Heart right ventricle (tissue), 16 donors: ENCODE data around the gene PRDM4. TPM values are rescaled to one million over a fixed set of nuclear protein-coding genes. Genes with fewer than 3 reads are reported as not detected.

Experiments used
- ATAC-seq, 8 donors: fragments of 200-7000 bp; cut with Tn5 transposase; one replicate each; pipeline ENCODE4 v1.9.1; 2020; ENCODE audit warnings: mild to moderate bottlenecking in 8 of 8, moderate library complexity in 8 of 8, moderate number of reproducible peaks in 1 of 8
- DNase-seq, 2 donors: peaks; one replicate each; pipeline ENCODE4 v3.0.0-alpha.2; 2020
- H3K27ac ChIP-seq, 10 donors: fragments of 200-600 bp; sonication (generic) in 2 of 10; one replicate each; pipeline versions ENCODE4 v1.5.0 to v1.8.0; 2020 to 2022; ENCODE audit warnings: mild to moderate bottlenecking in 3 of 10
- H3K27me3 ChIP-seq, 7 donors: fragments of 200-600 bp; one replicate each; pipeline ENCODE4 v1.8.0; 2021 to 2022; ENCODE audit warnings: mild to moderate bottlenecking in 2 of 7
- H3K36me3 ChIP-seq, 9 donors: fragments of 200-600 bp; sonication (generic) in 1 of 9; one replicate each; pipeline versions ENCODE4 v1.5.0 to v1.8.0; 2020 to 2022; ENCODE audit warnings: mild to moderate bottlenecking in 2 of 9
- H3K4me1 ChIP-seq, 9 donors: fragments of 200-600 bp; sonication (generic) in 1 of 9; one replicate each; pipeline versions ENCODE4 v1.5.0 to v1.8.0; 2020 to 2022; ENCODE audit warnings: mild to moderate bottlenecking in 4 of 9
- H3K4me3 ChIP-seq, 10 donors: fragments of 200-600 bp; sonication (generic) in 2 of 10; one replicate each; pipeline versions ENCODE4 v1.5.0 to v1.8.0; 2020 to 2022; ENCODE audit warnings: mild to moderate bottlenecking in 7 of 10, moderate library complexity in 2 of 10
- H3K9me3 ChIP-seq, 11 donors: fragments of 200-600 bp in 10 of 11; sonication (generic) in 2 of 11; one replicate each; pipeline versions ENCODE4 v1.5.0 to v1.8.0; 2013 to 2022; ENCODE audit warnings: mild to moderate bottlenecking in 2 of 11, control low read depth in 1 of 11, moderate library complexity in 1 of 11
- CTCF ChIP-seq, 9 donors: fragments of 200-600 bp; sonication (generic) in 2 of 9; IDR thresholded peaks; one replicate each; pipeline versions ENCODE4 v1.5.0 to v1.8.0; 2021 to 2022; ENCODE audit warnings: antibody characterized with exemption in 9 of 9, mild to moderate bottlenecking in 5 of 9, moderate library complexity in 1 of 9
- WGBS, 2 donors: extraction: QIAGEN DNeasy Blood & Tissue Kit; methylation state at CpG; one replicate each; pipeline ENCODE4 v1.1.7; 2013; ENCODE audit warnings: inconsistent platforms in 1 of 2; 5-methylcytosine and 5-hydroxymethylcytosine counted together
- intact Hi-C, 10 donors: fragments of 100-400 bp; cut with DNase I; formaldehyde crosslinking; loops; one replicate each; pipeline versions ENCODE4 v1.11.1 to v1.14.2; 2022
- polyA plus RNA-seq, 2 donors: library from polyadenylated mRNA; stranded (reverse); fragments of 200-250 nt; gene quantifications; one replicate each; pipeline ENCODE4 v1.2.3, GENCODE V29; 2013
- total RNA-seq, 10 donors: library from RNA; stranded (reverse); fragmentation: NEBNext Ultra II Directional in 3 of 10; extraction: Animal tissue kit (Norgen Biotek cat#: 25700) in 3 of 10; gene quantifications; one replicate each; pipeline versions ENCODE4 v1.2.1 to v1.2.4, GENCODE V29; 2021 to 2023
- donor health status: Arrhythmogenic right ventricular cardiomyopathy.
- donor health status: ischemic (EF 13 %, LVEDD 7.1; RV severe dilation, severe dysfunction).
- donor health status: healthy with polysubstance abuse.
- donor health status: DM: no; HTN: yes; CAD: no.
- donor health status: DM: no; HTN: no; CAD: no.
- donor health status: ischemic (EF 25% LVEDD 6.9; RV normal size, moderate dysfunction).
- donor health status: ischemic (EF 25% LVEDD 5.7; RV mildly dilated, moderate dysfunction).
- donor health status: healthy.
- donor health status: DM: yes; HTN: yes; CAD: no.
- donor health status: Ischemic cardiomyopathy.
- donor health status: ischemic (EF 35%, LVEDD 5.7; RV mildly dilated, moderate dysfunction).
- donor health status: nonischemic (EF 11% LVEDD 7.7; RV severe dilation, severe dysfunction).
- donor health status: DM: yes; HTN: yes; CAD: no.
- donor health status: PGD.
- donor health status: ischemic (EF 29% LVEDD 5.4; RV normal size, mild dysfunction).
- donor health status: nonischemic (EF 23%, LVEDD 6.1; RV moderate dilation, normal function).

PRDM4 gene
- total and polyA plus RNA-seq, 12 donors, result 6.1 to 15.4 (median 12.2) TPM

GRCh38 chr12:107791465-107792089, 30.6 kb upstream of the PRDM4 start:
- TF ChIP-seq CTCF (IDR thresholded peaks at IDR 0.05), result no peak
- Histone ChIP-seq H3K36me3 (no peaks in the 10 kb centered on the region), H3K27ac (no peak overlapping the region), H3K27me3 (peaks cover 0 to 41% (median 17%) of the 10 kb centered on the region in 7 donors), H3K9me3 (peaks cover 0 to 5% (median 0%) of the 10 kb centered on the region in 11 donors), H3K4me1 (no peaks in the 10 kb centered on the region), H3K4me3 (no peak overlapping the region)
- intact Hi-C loops, result no loop called here
- WGBS, 2 donors, result 57 to 68% methylated on average over 1 of the region's 1 CpG
- no peak for ATAC-seq
- no peak for DNase-seq

GRCh38 chr12:107788690-107789458, 27.9 kb upstream of the PRDM4 start:
- ATAC-seq (no peak), DNase-seq (no peak)
- no peak overlapping the region for H3K4me3 ChIP-seq
- TF ChIP-seq CTCF (IDR thresholded peaks at IDR 0.05), result no peak
- WGBS, 2 donors, result 75 to 82% methylated on average over 17 of the region's 17 CpGs
- peaks cover 0 to 3% (median 0%) of the 10 kb centered on the region in 9 donors for H3K4me1 ChIP-seq
- no peaks in the 10 kb centered on the region for H3K36me3 ChIP-seq
- H3K27me3 ChIP-seq, result peaks cover 0 to 19% (median 6%) of the 10 kb centered on the region in 7 donors
- H3K27ac ChIP-seq, result no peak overlapping the region
- H3K9me3 ChIP-seq, result peaks cover 0 to 5% (median 0%) of the 10 kb centered on the region in 11 donors
- intact Hi-C loops, result no loop called here

- TF ChIP-seq CTCF (IDR thresholded peaks at IDR 0.05), result no peak
- Histone ChIP-seq H3K27ac (no peak overlapping the region), H3K27me3 (peaks cover 0 to 15% (median 0%) of the 10 kb centered on the region in 7 donors), H3K4me1 (peaks cover 0 to 8% (median 0%) of the 10 kb centered on the region in 9 donors), H3K9me3 (peaks cover 0 to 5% (median 0%) of the 10 kb centered on the region in 11 donors), H3K4me3 (no peak overlapping the region), H3K36me3 (no peaks in the 10 kb centered on the region)
- ATAC-seq, result no peak
- WGBS, 2 donors, result 91 to 93% methylated on average over 2 of the region's 2 CpGs
- no peak for DNase-seq
- intact Hi-C loops, result no loop called here
Observed at GRCh38 chr12:107788281-107788680, 27.3 kb upstream of the PRDM4 start.

- H3K4me3 ChIP-seq, result no peak overlapping the region
- no peak overlapping the region for H3K27ac ChIP-seq
- no peak for TF ChIP-seq CTCF (IDR thresholded peaks at IDR 0.05)
- intact Hi-C loops, result no loop called here
- ATAC-seq (no peak), DNase-seq (no peak)
- H3K9me3 ChIP-seq, result no peaks in the 10 kb centered on the region
- peaks cover 0 to 17% (median 0%) of the 10 kb centered on the region in 7 donors for H3K27me3 ChIP-seq
- no peaks in the 10 kb centered on the region for H3K36me3 ChIP-seq
- 69 to 73% methylated on average over 6 of the region's 6 CpGs for WGBS, 2 donors
- H3K4me1 ChIP-seq, result peaks cover 0 to 29% (median 0%) of the 10 kb centered on the region in 9 donors
Observed at GRCh38 chr12:107783406-107784376, 22.8 kb upstream of the PRDM4 start.
